ENCODE measurements around the gene MAPT.
"Not testable (repeated sequence)": the region's sequence is repeated elsewhere in the genome, so short reads cannot be mapped to it uniquely, and the experiment has no call there.

MAPT gene

DNA sequence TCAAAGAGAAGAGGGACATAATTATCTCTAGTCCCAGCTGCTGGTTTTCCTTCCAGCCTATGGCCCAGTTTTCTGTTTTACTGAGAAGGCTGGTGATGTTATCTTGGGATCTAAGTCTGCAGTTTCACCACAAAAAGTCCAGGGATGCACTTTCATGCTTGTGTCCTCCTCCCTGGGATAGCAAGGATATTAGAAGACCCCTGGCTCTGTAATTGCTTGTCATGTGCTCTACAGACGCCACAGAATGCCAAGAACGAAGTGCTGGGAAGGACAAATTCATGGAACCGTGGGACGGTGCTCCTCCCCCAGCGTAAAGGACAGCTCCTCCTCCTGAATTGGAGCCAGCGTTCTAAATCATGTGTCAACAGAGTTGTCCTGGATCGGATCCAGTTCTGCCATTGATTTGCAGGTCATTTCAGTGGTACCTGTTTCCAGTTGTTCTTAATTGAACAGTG lies 8.6 kb downstream of the MAPT start:
- DNase-seq: no peak

- DNase-seq: no peak
Measured at GRCh38 chr17:45904866-45905265, 10.5 kb downstream of the MAPT start.

GRCh38 chr17:45905814-45906213 lies 11.5 kb downstream of the MAPT start:
- DNase-seq: no peak

GRCh38 chr17:45906237-45906636 lies 11.9 kb downstream of the MAPT start:
- DNase-seq: no peak

DNA sequence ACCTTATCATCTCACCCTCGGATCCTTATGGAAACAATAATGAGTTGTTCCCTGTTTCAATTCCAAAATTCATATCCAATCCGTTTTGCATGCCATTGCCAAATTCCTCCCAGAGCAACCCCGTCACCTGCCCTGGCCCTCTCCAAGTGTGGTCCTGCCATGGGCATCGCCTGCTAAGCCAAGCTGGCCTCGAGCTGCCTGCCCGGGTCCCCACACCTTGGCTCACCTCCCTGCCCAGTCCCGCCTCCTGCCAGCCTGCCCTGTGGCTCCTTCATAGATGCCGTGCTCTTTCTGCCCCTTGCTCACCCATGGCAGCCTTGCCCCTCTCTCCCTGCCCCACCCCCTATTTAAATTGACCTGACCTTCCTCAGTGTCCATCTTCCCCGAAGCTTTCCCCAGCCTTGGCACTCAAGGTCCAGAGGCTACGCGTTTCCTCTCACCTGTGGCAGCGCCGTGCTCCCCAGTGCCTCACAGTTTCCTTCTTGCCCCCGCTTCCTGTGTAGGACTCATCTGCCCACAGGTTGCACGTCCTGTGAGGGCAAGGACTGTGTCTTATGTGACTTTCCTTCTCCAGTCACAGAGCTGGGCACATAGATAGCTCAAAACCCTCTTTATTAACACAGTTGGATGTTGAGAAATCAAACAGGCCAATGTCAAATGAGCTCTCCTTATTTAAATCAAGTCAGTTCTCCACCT lies 12.7 kb downstream of the MAPT start:
- no peak for DNase-seq

GRCh38 chr17:45907750-45908395 lies 13.5 kb downstream of the MAPT start:
- DNase-seq: no peak

GRCh38 chr17:45908460-45908859 lies 14.1 kb downstream of the MAPT start:
- no peak for DNase-seq

DNA sequence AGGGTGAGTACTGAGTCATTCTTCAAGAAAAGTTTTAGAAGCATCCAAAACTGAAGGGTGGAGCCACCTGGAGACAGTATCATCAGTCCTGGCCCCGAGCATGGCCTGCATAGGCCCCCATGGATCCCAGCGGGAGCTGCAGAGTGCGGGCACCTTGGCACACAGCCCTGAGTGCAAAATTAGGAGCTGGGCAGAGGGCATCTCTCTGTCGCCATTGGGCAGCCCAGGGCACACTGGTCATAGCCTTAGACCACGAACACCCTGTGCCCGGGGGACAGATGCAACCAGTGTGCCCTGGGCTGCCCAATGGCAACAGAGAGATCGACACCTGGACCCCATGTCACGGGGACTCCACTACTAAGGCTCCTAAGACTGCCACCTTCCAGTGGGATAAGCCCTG lies 14.6 kb downstream of the MAPT start:
- no peak for DNase-seq

DNA sequence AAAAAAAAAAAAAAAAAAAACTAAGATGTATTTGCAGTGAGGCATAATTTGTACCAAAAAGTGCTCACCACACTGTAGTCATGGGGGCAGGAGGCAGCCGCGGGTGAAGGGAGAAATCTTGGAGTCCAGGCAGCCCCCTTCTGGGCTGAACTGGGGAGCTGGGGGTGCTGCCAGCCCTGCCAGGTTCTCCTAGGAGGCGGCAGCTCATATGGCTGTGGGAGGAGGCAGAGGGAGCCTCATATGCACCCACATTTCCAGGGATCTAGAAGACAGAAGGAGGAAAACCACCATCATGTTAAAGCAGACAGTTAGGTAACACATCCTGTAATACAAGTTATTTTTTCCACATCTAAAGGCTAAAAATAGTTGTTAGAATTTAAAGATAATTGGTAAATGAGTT lies 16.3 kb downstream of the MAPT start:
- no peak for DNase-seq

GRCh38 chr17:45912319-45912718 lies 18.0 kb downstream of the MAPT start:
- no peak for DNase-seq

- DNase-seq: not testable (repeated sequence)
Measured at GRCh38 chr17:45913030-45913429, 18.7 kb downstream of the MAPT start.

- DNase-seq: no peak
Measured at GRCh38 chr17:45914047-45914717, 19.8 kb downstream of the MAPT start.

DNA sequence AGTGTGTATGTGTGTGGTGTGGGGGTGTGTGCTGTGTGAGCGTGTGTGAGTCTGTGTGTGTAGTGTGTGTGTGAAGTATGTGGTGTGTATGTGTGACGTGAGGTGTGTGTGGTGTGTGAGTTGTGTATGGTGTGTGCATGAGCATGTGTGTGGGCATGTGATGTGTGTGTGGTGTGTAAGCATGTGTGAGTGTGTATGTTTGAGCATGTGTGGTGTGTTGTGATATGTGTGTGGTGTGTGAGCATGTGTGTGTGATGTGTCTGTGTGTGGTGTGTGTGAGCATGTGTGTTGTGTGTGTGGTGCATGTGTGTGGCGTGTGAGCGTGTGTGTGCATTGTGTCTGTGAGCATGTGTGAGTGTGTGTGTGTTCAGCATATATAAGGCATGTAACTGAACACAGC lies 20.9 kb downstream of the MAPT start:
- no peak for DNase-seq

DNA sequence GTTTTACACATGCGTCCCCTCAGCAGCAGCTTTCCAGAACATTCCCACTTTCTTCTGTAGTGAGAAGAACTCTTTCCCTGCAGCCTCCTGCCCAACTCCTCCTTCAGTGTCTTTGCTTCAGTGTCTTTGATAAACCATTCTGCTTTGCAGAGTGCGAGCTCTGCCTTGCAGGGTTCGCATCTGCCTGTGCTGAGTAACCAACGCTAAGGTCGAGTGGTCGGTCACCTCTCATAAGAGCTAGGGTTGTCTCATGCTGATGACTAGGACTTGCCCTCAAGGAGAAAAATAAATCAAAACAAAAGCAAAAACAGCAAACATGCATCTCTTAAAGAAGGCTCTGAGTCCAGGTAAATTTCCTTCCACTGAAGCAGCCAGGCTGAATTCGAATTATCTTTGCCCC lies 22.7 kb downstream of the MAPT start:
- no peak for DNase-seq

- no peak for DNase-seq
Measured at GRCh38 chr17:45918241-45918745, 23.9 kb downstream of the MAPT start.

DNA sequence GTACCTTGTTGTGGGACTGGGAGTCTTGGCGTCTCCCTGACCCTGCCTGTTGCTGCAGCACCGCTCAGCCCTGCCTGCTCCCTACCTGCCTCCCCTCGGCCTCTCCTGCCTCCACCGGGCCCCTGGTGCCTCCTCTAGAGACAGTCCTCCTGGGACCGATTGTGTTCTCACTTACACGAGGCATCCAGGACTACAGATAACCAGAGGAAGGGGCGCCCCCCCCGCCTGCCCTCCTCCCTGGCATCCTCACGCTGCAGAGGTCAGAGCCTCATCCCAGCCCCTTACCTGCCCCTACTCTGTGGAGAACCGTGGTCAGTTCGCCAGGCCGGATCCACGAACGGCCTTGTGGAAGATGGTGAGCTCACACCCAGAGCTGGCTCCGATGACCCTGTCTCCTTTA lies 24.8 kb downstream of the MAPT start:
- no peak for DNase-seq

GRCh38 chr17:45920083-45920482 lies 25.7 kb downstream of the MAPT start:
- no peak for DNase-seq

- no peak for DNase-seq
Measured at GRCh38 chr17:45923511-45924268, 29.3 kb downstream of the MAPT start.

DNA sequence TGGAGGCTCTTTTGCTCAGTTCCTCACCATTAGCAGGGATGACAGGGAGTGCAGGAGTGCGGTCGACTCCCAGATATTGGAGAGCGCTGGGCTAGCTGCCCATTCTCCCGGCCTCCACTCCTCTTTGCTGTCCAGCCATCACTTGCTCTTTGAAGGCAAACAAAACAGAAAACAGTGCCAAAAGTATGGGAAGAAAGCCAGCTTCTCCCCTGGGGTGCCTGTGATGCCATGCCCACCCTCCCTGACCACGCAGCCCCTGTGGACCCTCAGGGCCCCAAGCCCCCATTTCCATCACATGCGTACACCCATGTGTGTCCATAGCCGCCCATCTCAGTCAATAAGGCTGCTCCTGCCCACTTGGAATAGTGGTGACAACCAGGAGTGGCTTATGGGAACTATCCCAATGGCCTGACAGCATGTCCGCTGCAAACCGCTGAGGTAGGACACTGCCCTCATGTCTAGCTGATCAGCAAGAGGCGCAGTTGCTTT lies 30.0 kb downstream of the MAPT start:
- DNase-seq: no peak

DNA sequence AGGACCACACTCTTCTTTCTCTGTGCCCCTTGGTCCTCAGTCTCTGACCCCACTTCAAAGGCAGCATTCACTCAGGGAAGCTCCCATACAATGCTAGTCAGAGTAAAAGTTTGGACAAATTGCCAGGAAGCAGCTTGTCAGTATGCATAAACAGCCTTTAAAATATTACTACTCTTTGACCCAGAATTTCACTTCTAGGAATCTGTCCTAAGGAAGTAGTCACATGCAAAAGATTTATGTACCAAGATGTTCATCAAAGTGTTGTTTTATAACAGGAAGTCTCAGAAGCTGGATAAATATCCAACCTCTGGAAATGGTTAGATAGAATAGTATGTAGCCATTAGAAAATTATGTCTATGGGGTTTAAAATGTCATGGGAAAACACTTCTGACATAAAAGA lies 31.0 kb downstream of the MAPT start:
- no peak for DNase-seq

- no peak for DNase-seq
Measured at GRCh38 chr17:45927247-45927646, 32.9 kb downstream of the MAPT start.

DNA sequence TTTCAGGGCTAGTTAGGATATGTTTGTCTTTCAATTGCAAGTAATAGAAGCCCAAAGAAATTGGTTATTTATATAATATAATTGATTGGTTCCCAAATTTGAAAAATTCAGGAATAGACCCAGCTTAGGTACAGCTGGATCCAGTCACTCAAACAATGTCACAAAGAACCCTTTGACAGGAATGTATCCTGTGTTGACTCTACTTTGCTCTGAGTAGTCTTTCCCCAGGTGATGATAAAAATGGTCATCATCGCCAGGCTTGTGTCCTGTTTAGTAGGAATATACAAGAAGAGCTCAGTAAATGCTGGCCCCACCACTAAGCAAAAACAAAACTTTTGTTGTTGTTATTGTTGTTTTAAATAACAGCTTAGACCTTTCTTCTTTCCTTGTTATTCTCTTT lies 35.0 kb downstream of the MAPT start:
- no peak for DNase-seq

DNA sequence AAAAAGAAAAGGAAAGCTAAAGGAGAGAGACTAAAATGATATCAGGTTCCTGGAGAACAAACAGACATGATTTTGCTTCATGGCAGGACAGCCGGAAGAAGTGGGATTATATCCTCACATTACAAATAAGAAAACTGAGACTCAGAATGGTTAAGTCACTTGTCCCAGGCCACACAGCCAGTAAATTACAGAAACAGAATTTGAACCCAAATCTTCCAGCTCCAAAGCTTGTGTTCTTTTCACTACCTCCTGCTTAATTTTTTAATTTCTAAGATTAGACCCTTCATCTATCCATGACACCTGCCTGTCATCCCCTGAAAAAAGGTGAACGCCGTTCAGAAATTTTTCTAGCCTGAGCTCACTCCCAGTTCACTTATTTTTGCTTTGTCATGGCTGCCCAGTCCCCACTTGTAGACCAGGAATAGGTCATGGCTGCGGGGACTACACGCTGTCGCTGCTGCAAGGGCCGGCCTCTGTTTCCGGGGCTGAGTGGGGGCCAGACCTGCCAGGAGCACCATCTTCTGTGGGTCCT lies 36.1 kb downstream of the MAPT start:
- no peak for DNase-seq
